SKM-1 treated with dmso at 0.1 percent for 144 hours (cell line): Measurements from ENCODE around the gene TCF7.
A peak's percentile ranks its signal among the peaks of the same experiment; 100 is the strongest.

Experiments
- DNase-seq: peaks from one replicate; lab custom pipeline; 2025; ENCODE audit not compliant: unreplicated experiment; lab: John Stamatoyannopoulos, UW

Gene TCF7

DNA sequence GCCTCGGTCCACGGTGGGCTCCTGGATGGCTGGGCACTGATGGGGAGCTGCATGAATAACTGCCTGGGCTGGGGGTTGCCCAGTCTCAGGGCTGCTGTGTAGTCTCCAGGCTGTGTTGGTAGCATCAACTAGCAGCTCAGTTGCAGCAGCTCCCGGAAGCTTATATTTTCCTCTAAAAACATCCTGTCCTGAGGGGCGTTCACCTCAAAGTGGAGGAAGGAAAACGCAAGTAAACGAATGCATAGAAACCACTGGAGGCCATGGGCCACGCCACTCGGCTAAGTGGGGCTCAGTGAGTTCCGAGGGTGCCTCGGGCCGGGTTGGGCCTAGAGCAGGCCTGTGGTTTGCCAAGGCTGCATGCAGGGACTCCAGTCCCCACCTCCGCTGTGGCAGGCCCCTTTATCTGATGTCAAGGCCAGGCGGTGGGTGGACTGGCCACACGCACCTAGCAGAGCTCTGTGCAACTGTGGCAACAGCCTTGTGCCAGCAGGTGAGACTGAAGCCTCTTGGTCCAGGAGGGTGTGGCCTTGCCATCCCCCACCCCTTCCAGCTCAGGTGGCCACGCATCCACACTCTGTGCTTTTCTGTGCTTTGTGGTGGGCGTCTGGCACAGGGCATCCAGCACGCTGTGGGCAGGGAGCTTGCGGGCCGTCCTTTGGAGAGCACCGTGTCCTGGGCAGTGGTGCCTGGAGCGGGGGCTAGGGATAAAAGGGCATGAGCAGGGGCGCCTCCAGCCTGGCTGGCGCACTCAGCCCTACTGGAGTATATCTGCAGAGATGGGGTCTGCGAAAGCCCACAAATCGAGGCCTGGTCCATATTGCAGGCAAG lies 15.1 kb downstream of the TCF7 start:
- DNase-seq: no peak

DNA sequence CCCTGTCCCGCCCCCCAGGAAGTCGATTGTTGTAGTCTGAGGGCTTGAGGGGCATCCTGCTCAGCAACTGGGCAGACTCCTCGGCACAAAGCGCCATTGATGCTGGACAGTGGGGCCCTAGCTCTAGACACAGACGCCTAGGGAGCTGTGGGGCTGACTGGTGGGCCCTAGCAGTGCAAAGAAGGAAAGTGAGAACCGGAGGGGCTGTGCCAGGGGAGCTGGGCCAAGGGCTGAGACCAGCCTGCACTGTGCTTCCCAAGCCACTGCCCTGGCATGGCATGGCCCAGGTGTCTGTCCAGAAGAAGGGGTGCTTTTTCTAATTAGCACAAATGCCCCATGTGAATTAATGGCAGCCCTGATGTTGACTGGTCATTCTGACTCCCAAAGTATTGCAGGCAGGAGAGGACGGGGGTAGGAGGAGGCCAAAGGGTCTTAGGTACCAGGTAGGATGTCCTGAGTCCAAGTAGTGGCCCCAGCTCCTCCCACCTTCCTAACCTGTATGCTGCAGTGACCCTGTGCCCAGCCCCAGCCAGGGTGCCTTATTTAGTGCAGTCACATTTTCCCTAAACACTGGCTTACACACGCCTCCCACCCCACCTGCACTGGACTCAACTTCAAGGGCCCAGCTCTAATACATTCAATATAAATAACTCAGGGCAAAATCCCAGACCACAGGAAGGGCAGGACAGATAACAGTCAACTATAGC lies 15.9 kb downstream of the TCF7 start:
- no peak for DNase-seq

DNA sequence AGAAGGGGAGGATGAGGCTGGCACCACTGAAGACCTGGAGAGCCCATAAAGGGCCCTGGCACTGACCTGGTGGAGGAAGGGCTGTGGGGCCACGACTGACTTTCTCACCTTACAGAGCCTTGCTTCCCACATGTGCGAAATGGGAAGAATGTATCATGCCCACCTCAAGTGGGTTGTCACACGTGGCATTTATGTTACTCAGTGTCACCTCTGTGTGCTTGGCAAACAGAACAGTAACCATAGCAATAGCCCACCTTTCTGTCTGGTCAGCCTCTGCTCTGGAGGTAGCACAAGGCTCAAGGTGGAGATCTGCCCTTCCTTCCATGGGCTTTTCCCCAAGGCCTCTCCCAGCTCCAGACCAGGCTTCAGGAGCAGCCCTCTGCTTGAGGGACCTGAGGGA lies 16.7 kb downstream of the TCF7 start:
- no peak for DNase-seq

DNA sequence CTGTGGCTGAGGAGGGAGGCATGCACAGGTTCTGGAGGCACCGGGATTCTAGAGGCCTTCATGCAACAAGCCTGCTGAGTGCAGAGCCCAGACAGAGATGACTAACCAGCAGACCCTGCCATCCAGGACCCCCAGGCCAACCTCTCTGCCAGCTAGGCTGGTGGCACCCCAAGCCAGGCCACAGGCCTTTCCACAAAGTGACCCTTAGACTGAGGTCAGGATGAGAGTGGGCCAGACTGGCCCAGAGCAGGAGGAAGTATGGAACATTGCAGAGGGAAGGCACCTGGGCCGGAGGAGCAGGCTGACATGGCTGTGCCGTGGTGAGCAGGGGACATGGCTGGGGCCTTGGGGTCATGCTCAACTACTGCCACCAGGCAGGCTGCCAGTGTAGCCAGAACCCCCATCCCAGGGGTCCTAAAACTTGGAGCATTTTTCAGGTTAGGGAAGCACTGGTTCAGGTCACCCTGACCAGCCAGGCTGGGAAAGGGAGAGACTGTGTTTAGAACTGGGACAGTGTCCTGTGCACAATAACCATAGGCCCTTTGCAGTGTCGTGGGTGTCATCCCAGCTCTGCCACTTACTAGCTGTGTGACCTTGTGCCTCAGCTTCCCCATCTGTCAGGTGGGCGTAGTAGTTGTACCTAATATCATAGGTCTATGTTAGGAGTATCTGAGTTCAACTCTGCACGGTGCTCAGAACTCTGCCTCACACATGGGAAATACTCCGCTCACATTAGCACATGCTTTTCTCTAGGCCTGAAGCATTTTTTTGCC lies 17.3 kb downstream of the TCF7 start:
- DNase-seq: no peak

DNA sequence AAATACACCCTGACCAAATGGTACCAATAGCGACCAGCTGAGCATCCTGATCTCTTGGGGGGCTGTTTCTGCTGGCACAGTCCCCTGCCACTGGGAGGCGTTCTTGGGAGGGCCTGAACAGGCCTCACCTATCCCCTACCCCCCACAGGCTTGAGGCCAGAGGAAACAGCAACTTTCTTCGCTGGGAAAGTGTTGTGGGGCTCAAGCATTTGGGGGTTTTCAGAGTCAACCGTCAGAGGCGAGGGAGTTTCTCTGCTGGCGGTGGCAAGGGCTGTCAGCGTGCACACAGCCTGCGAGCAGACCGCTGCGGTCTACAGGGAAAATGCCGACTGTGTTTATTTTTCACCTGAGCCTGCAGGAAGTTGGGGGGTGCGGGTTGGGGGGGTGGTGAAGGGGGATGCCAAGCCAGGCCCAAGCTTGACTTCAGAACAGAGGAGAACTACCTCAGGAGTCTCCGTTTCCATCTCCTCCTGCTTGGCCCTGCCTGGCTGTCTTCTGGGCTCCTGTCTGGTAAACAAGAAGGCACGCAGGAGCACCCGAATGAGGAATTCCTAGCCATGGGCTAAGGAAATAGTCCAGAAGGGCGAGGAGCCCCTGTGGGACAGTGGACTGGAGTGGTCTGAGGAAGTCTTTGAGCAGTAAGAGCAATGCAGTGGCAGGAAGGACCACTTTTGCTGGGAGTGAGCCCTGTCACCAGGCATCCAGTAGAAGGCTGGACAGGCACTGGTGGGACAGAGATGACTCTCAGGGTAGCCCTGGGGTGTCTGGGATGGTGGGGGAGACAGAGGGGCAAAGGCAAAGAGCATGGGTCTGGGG lies 18.1 kb downstream of the TCF7 start:
- no peak for DNase-seq

DNA sequence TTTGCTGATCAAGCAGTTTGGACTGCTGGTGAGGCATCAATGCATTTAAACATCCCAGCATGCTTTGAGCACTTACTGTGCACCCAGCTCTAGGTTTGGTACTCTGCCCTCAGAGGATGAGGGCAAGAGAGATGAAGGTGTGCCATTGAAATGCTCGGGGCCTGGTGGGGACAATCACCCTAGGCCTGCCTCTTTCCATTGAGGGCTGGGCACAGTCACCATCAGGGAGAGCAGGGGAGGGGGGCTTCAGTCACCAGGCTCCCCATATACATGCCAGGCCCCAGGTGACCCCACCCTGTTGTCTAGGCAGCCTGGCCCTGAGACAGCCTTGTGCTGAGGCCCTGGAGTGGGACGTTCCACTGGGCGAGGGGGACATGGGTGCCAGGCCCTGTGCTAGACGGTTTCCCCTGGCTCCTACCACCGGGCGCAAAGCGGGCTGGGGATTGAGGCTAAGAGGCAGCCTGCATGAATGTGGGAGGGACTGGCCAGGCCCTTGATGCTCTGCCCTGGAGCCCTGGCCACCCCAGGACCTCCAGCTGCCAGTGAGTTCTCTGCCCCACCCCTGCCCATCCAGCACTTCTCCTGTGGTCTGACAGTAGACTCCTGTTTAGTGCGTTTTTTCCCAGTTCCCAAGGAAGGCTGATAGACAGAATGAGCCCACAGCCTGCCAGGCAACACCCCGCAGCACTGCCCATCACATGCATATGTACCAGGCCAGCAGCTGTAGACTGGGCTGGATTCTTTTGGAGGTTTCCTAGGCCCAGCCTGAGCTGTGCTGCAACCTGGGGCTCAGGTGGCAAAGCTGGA lies 18.9 kb downstream of the TCF7 start:
- DNase-seq: no peak

DNA sequence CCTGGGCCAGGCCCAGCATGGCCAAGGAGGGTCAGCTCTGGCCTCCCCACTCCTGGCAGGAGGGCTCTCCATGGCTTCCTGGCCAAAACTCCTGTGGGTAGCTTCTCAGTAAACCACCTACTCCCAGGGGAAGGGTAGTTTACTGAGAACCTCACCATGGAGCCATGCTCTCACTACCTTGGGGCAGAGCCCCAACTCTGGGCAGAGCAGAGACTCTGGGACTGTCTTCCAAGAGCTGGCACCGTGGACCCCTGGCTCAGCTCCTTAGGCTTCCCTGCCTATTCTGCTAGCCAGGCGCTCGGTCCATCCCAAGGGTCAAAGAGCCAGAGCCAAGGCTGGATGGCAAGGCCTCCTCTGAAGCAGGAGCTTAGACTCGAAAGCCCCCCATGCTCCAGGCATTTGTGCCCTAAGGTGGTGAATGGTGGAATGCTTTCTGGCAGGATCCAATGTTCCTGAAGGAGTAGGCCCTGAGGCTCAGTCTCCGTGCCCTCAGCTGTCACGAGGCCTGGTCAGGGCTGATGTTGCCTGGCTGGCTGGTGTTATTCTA lies 19.6 kb downstream of the TCF7 start:
- DNase-seq: no peak

DNA sequence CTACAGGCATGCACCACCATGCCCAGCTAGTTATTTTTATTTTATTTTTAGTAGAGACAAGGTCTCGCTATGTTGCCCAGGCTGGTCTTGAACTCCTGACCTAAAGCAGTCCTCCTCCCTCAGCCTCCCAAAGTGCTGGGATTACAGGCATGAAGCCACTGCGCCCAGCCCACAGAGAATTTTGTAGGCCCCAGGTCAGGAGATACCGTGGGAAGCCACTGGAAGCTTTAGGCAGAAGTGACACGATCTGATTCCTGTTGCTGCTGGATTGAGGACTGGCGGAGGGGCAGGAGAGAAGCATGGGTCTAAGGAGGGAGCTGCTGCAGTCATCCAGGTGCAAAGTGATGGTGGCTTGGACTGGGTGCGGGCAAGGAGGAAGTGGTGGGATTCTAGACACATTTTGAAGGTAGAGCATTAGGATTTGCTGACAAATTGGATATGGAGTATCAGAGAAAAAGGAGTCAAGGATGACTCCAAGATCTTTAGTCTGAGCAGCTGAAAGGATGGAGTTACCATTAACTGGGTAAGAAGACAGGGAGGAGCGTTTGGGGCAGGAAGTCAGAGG lies 20.7 kb downstream of the TCF7 start:
- no peak for DNase-seq

DNA sequence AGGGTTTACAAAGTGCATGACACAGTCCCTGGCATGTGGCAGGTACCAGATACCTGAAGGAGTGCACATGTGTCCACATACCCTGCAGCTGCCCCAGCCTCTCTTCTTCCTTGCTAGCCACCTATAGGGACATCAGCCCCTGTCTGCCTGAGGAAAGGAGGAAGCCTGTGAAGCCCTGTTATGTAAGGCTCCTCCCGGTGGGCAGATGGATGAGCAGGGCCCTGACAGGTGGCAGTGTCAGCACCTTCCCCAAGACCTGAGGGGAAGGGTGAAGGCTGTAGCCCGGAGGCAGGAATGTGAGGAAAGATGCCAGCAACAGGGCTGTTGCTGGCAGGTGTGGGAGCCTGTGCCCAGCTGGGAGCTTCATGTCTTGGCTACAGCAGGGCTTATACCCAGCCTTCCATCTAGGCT lies 21.7 kb downstream of the TCF7 start:
- no peak for DNase-seq

DNA sequence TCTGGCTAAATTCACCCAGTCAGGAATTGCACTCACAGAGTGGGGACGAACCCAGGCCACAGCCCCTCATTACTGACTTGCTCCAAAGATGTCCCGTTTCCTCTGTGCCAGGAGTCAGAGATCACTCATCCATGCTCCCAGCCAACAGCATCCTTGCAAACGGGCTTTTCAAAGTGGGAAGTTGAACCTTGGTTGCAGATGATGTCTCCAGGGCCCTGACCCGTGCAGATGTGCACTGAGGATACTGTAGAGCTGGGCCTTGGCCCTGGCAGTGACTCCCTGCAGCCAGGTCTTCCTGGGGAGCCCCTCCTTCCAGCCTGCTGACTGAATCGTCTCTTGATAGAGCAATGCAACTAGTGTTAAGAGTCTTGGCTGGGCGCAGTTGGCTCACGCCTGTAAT lies 22.3 kb downstream of the TCF7 start:
- no peak for DNase-seq

DNA sequence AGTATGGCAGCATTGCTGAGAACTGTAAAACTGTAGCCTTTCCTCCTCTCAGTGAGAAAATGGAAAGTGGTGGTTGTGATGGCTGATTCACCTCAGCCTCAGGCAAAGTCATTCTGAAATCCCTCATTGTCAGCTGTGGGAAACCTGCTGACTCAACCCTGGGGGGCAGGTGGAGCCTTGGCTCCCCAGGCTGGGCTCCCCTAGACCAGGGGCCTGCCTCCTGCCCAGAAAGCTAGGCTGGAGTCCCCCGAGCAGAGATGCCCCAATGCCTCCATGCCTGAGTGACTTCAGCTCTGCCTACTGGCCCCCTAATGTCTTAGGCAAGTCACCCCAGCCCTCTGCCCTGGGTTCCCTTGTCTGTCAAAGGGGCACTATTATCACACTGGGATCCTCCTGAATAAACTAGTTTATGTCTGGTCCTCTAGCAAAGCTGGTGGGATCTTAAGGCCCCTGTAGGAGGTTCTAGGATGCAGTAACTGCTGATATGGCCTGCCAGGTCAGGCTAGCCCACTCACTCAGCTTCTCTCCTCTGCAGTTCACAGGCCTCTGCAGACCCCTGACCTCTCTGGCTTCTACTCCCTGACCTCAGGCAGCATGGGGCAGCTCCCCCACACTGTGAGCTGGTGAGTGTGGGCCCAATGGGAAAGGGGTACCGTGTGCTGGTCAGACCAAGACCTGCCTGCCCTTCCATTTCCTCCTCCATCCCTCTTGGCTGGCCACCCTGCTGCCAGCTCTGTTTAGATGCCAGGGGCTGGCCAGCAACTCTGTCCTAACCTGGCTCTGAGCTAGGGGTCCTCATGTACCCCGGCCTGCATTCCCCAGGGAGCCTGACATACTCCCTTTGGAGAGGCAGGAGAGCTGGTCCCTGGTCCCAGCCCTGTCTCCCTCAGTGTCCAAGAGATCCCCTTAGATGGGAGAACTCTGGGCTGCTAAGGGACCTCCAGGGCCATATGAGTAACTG lies 24.2 kb downstream of the TCF7 start:
- DNase-seq: no peak

DNA sequence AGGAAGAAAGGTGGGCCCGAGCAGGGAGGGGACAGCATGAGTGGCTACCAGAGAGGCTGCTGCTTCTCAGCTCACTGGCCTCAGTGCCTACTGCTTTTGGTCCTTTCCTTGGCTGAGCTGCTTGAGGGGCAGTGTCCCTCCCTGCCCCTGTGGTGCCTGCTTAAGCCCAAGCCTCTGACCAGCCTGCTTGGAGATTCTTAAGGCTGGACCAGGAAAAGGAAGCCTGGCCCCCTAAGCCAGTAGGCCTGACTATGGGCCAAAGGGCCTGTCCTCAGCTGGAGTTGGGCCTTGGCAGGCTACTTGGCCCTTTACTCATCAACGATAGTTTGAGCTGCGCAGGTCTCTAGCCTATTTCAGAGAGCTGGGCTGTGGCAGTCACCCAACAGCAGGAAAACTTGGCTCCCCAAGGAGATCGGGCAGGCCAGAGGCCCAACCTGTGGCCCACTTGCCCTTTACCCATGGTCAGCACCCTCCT lies 24.9 kb downstream of the TCF7 start:
- DNase-seq: no peak

DNA sequence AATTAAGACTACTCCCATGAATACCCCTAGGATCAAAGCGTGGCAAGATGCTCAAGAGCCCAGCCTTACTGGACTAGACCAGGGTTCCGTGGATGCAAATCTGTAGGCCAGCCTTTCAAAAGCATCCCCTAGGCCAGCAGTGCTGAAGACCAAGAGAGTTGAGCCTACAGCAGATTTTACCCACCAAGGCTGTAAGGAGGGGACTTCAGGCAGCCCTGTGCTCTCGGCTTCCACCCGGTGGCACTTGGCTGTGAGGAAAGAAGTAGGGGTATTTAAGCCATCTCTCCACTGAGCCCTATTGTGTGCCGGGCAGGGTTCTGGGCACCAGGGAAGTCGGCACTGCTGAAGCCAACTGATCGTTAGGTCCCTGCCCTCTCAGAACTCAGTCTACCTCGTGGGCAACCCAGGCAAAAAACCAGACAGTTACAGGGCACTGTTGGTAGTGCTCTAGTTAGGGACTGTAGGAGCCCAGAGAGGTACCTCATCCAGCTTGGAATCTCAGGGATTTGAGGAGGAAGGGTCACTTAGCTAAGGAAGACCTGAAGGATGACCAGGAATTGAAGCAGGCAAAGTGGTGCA lies 25.5 kb downstream of the TCF7 start:
- DNase-seq: no peak

DNA sequence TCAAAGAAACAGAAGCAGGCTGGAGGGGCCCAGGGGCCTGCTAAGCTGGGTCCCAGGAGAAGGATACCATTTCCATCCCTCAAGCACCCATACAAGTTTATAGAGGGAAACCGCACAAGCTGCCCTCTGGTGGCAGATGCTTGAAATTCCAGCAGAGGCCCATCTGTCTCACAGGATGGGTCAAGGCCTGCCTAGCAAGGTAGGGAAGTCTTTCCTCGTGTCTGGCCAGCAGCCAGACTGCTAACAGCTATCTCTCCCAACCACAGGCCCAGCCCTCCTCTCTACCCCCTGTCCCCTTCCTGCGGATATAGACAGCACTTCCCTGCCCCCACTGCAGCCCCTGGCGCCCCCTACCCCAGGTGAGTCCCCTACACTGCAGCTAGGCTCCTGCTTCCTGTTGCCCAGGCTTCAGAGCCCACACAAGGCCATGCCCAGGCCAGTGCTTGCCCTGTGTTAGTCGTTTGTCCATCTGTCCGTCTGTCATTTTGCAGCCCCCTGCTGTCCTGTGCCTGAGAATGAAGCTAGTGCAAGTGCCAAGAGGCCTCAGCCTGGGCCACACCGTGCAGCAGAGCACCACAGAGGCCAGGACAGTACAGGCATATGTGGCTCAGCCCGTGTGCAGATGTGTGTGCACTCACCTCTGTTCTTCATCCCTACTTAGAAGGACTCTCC lies 26.2 kb downstream of the TCF7 start:
- DNase-seq: peak; percentile 72

DNA sequence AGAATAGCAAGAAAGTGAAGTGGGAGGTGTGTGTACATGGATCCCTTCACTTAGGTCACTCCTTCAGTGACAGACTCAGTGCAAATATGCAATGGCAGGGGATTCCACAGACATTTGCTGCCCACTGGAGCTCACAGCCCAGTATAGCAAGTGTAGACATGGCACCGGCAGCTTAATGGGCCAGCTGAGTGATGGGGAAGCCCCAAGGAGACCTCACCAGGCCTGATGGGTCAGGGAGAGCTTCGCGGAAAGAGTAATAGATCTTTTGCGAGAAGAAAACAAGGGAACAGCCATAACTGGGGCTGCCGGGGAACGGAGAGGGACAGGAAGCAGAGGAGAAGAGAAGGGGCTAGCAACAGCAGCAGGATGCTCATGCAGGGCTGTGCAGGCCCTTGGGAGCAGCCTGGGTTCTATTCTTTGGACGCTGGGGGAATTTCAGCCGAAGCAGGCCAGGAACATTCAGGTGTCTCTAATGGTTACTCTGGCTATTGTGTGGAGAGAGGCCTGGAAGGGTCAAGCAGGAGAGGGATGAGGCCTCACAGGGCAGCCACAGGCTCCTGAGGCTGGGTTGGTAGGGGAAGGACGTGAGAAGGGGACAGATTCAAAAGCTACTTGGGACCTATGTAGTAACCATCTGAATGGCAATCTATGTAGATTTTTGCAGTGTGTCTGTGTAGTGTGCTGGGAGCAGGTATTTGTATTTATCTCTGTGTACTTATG lies 27.0 kb downstream of the TCF7 start:
- DNase-seq: no peak

DNA sequence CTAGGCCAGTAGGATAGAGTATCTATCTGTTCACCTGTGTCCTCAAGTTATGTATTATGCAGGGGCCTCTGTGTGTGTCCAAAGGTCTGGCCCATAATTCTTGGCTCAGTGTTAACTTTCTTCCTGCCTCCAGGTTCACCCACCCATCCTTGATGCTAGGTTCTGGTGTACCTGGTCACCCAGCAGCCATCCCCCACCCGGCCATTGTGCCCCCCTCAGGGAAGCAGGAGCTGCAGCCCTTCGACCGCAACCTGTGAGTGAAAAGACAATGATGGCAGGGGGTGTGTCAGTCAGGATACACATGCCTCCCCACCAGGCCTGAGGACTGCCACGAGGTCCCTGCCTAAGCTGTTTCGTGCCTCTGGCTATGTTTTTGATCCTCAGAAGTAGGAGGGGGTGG lies 27.6 kb downstream of the TCF7 start:
- no peak for DNase-seq

DNA sequence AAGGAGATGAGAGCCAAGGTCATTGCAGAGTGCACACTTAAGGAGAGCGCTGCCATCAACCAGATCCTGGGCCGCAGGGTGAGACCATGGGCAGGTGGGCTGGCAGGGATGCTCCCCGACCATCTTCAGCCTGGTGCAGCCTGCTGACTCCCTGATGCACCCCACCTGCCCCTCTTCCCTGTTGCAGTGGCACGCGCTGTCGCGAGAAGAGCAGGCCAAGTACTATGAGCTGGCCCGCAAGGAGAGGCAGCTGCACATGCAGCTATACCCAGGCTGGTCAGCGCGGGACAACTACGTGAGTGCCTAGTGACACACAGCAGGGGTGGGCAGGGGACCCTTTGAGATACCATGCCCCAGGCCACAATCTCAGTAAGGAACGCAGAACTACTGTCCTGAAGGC lies 28.3 kb downstream of the TCF7 start:
- no peak for DNase-seq
